Measurements from ENCODE around the gene STK24. TPM values are rescaled to one million over a fixed set of nuclear protein-coding genes. Genes with fewer than 3 reads are reported as not detected.

Gene STK24
- total and polyA plus RNA-seq, 7 donors, result 27.2 to 58.1 (median 34.3) TPM

DNA sequence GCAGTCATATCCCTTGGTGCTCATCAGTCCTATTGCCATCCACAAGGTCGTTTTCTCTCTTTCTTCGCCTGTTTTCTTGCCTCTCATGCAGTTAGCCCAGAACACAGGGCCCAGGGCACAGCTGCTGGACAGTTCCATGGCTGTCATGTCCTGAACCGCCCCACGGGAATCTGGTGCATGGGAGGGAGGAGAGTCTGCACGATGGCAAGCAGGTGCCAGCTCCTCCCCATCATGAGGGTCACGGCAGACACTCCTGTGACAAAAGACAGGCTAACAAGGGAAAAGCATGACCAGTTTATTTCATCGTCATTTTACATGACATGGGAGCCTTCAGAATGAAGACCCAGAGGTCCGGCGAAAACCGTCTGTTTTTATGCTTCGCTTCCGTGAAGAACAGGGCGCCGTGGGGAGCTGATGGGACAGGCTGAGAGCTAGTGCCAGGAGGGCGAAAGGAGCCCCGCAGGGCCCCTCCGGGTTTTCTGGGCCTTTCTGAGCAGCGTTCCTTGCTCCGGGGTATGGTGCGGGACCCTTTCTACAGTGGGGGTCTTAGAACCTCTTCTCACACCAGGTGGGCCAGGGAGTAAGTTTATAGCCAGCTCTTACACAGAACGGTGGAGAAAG, 135.7 kb downstream of the STK24 start:
- WGBS, 3 donors, result 80 to 85% (median 84%) methylated on average over 21 of the region's 21 CpGs
- peaks cover 0 to 3% of the 10 kb centered on the region in 2 donors for H3K36me3 ChIP-seq (ENCODE audit: insufficient read depth in 1 of 2, low read depth in 1 of 2)
- H3K9me3 ChIP-seq, result no peaks in the 10 kb centered on the region
- intact Hi-C loops (cut with DNase I), result loop anchor here in 1 of 2 donors (10.0 kb wide), 1 partner anchor 404 kb away; no protein-coding TSS in a partner anchor
- peaks cover 12% of the 10 kb centered on the region for H3K4me1 ChIP-seq
- ATAC-seq, result no peak
- no peaks in the 10 kb centered on the region for H3K27me3 ChIP-seq (ENCODE audit: insufficient read depth in 3 of 3, low read length in 2 of 3)
- no peak overlapping the region for H3K27ac ChIP-seq
- no peak overlapping the region for H3K4me3 ChIP-seq
- no peak for DNase-seq
- TF ChIP-seq, protein P1, sequence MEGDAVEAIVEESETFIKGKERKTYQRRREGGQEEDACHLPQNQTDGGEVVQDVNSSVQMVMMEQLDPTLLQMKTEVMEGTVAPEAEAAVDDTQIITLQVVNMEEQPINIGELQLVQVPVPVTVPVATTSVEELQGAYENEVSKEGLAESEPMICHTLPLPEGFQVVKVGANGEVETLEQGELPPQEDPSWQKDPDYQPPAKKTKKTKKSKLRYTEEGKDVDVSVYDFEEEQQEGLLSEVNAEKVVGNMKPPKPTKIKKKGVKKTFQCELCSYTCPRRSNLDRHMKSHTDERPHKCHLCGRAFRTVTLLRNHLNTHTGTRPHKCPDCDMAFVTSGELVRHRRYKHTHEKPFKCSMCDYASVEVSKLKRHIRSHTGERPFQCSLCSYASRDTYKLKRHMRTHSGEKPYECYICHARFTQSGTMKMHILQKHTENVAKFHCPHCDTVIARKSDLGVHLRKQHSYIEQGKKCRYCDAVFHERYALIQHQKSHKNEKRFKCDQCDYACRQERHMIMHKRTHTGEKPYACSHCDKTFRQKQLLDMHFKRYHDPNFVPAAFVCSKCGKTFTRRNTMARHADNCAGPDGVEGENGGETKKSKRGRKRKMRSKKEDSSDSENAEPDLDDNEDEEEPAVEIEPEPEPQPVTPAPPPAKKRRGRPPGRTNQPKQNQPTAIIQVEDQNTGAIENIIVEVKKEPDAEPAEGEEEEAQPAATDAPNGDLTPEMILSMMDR (IDR thresholded peaks at IDR 0.05), result no peak

DNA sequence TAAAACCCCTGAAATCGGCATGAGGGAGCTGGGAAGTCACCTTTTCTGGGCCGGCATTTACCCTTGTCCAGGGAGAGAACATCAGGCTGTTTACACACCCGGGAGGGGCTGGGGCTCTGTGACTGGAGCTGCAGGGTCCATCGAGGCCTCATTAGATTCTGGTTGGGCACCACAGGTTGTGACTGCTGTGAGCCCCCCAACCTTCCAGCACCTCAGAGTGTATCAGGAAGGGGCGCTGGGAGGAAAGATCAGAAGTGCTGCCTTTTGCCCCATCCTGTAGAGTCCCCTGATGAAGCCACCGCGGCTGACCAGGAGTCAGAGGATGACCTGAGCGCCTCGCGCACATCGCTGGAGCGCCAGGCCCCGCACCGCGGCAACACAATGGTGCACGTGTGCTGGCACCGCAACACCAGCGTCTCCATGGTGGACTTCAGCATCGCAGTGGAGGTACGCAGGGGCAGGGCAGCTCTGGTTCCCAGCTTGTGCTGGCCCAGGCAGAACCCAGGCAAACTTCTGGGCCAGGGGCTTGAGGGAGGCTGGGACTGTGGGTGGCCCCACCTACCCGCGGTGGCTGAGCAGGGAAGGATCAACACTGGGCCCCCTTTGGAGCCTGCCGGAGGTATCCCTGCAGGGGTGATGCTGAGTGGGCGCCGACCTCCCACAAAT, 136.4 kb downstream of the STK24 start:
- H3K36me3 ChIP-seq (ENCODE audit: insufficient read depth in 1 of 2, low read depth in 1 of 2), result peaks cover 0 to 3% of the 10 kb centered on the region in 2 donors
- H3K4me1 ChIP-seq, result peaks cover 14% of the 10 kb centered on the region
- no peak for ATAC-seq
- TF ChIP-seq, protein P1 (IDR thresholded peaks at IDR 0.05), result no peak
- no peaks in the 10 kb centered on the region for H3K27me3 ChIP-seq (ENCODE audit: insufficient read depth in 3 of 3, low read length in 2 of 3)
- DNase-seq, result no peak
- H3K9me3 ChIP-seq, result no peaks in the 10 kb centered on the region
- intact Hi-C loops (cut with DNase I), result loop anchor here in 1 of 2 donors (10.0 kb wide), 1 partner anchor 404 kb away; no protein-coding TSS in a partner anchor
- no peak overlapping the region for H3K27ac ChIP-seq
- no peak overlapping the region for H3K4me3 ChIP-seq
- 94 to 96% (median 96%) methylated on average over 25 of the region's 25 CpGs for WGBS, 3 donors

DNA sequence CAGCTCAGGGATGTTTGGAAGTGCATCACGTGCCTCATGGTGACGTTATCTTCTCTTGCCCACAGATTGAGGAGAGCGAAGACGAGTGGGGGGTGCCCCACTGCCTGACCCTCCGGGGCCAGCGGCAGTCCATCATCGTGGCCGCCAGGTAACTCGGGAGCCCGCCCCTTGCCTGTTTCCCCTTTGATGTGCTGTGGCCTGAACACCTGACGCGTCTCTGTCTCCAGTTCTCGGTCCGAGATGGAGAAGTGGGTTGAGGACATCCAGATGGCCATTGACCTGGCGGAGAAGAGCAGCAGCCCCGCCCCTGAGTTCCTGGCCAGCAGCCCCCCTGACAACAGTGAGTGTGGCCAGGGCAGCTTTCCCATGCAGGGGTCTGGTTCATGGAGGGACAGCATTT, 137.0 kb downstream of the STK24 start:
- 92 to 96% (median 95%) methylated on average over 16 of the region's 16 CpGs for WGBS, 3 donors
- TF ChIP-seq, protein P1 (IDR thresholded peaks at IDR 0.05), result no peak
- Histone ChIP-seq H3K4me3 (no peak overlapping the region), H3K36me3 (ENCODE audit: insufficient read depth in 1 of 2, low read depth in 1 of 2) (peaks cover 0 to 3% of the 10 kb centered on the region in 2 donors), H3K9me3 (no peaks in the 10 kb centered on the region), H3K4me1 (peaks cover 10% of the 10 kb centered on the region), H3K27me3 (ENCODE audit: insufficient read depth in 3 of 3, low read length in 2 of 3) (no peaks in the 10 kb centered on the region), H3K27ac (no peak overlapping the region)
- intact Hi-C loops (cut with DNase I), result loop anchor here in 1 of 2 donors (10.0 kb wide), 1 partner anchor 405 kb away; no protein-coding TSS in a partner anchor
- no peak for DNase-seq
- ATAC-seq, result no peak

DNA sequence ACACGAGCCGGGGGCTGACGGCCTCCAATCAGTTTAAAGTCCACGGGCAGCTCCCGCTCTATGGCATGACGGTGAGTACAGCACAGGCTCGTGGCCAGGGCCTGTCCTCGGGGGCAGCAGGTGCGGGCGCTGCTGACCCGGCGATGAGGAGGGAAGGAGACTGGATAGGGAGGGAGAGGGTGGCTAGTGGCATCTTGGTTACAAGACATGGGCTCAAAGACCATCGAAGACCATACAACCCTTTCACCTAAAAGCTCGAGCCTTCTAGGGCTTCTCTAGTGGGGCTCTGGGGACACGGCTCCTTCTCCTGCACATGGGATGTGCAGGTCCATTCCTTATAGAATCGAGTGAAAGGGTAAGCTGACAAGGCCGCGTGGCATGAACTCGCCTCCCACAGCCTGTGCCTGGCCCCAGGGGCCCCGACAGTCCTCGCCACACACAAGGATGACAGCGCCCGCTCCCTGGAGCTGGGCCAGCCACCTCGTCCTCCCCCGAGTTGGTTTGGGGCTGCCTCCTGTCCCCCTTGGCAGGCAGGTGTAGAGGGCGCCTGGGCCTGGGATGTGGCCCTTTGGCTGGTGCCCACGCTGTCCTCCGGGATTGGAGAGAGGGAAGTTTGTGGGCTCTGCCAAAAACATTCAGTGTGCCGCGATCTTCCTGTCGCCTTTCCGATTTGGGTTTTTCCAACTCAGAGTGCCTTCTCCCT, 137.6 kb downstream of the STK24 start:
- Histone ChIP-seq H3K27me3 (ENCODE audit: insufficient read depth in 3 of 3, low read length in 2 of 3) (no peaks in the 10 kb centered on the region), H3K27ac (no peak overlapping the region), H3K36me3 (ENCODE audit: insufficient read depth in 1 of 2, low read depth in 1 of 2) (peaks cover 0 to 3% of the 10 kb centered on the region in 2 donors), H3K9me3 (no peaks in the 10 kb centered on the region), H3K4me3 (no peak overlapping the region), H3K4me1 (peaks cover 10% of the 10 kb centered on the region)
- TF ChIP-seq, protein P1 (IDR thresholded peaks at IDR 0.05), result no peak
- 91 to 94% (median 92%) methylated on average over 32 of the region's 32 CpGs for WGBS, 3 donors
- no peak for DNase-seq
- intact Hi-C loops (cut with DNase I), result no loop called here
- no peak for ATAC-seq
